ENCODE measurements around the gene PEX3.

DNA sequence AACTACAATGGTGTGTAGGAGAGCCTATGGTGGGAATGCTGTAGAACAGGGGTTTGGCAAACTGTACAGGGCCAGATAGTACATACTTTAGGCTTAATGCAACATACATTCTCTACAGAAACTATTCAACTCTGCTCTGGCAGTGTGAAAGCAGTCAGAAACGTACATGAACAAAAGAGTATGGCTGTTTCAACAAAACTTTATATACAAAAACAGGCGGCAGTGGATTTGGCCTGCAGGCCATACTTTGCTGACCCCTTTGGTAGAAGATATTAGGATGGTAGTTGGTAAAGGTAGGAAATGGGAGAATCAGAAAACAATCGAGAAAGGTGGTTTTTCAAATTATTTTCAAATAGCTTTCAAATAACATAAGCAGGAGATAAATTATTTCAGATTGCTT is 36.1 kb downstream of the PEX3 start:
- TF ChIP-seq, protein P1, sequence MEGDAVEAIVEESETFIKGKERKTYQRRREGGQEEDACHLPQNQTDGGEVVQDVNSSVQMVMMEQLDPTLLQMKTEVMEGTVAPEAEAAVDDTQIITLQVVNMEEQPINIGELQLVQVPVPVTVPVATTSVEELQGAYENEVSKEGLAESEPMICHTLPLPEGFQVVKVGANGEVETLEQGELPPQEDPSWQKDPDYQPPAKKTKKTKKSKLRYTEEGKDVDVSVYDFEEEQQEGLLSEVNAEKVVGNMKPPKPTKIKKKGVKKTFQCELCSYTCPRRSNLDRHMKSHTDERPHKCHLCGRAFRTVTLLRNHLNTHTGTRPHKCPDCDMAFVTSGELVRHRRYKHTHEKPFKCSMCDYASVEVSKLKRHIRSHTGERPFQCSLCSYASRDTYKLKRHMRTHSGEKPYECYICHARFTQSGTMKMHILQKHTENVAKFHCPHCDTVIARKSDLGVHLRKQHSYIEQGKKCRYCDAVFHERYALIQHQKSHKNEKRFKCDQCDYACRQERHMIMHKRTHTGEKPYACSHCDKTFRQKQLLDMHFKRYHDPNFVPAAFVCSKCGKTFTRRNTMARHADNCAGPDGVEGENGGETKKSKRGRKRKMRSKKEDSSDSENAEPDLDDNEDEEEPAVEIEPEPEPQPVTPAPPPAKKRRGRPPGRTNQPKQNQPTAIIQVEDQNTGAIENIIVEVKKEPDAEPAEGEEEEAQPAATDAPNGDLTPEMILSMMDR (IDR thresholded peaks at IDR 0.05 in 8 of 11, conservative IDR thresholded peaks at IDR 0.05 in 3 of 11) = no peak
- TF ChIP-seq POLR2AphosphoS5 (IDR thresholded peaks at IDR 0.05) (no peak), POLR2A (IDR thresholded peaks at IDR 0.05) (no peak)
